ENCODE data around the gene KCNK18. TPM values are rescaled to one million over a fixed set of nuclear protein-coding genes. Genes with fewer than 3 reads are reported as not detected.

KCNK18 gene
- total RNA-seq, 1 experiment from 2014 or later, result not detected

DNA sequence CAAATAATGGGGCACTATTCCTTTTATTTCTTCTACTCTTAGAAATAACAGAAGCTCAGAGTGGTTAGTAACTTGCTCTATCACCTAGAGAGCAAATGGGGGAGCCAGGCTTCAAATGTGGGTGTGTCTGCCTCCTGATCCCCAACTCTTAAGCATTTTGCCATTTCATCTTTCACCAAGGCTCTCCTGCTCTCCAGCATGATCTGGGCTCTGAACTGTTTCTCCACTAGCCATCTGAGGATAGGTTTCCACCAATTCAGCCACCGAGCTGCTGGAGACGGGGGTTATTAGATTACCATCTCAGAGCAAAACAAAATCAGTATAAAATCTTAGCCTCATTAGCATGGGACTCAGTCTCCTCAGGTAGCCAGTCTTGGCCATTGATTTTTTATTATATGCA, 39.0 kb upstream of the KCNK18 start:
- intact Hi-C loops (cut with micrococcal nuclease; ENCODE audit: unreplicated experiment), result no loop called here
- Histone ChIP-seq H3K4me3 (no peak overlapping the region), H2AFZ (no peak overlapping the region), H3K79me2 (ENCODE audit: low read depth) (no peaks in the 10 kb centered on the region), H3K27ac (no peak overlapping the region), H3K27me3 (ENCODE audit: insufficient read depth, low read depth) (peaks cover 19% of the 10 kb centered on the region; the same call in 1 of the 2 replicates), H3F3A (ENCODE audit: insufficient read depth, low read depth) (no peaks in the 10 kb centered on the region), H3K9me2 (ENCODE audit: insufficient read depth) (no peaks in the 10 kb centered on the region), H3K36me3 (ENCODE audit: low read depth) (no peaks in the 10 kb centered on the region), H3K4me2 (no peak overlapping the region), H3K9me3 (ENCODE audit: insufficient read depth, low read depth) (no peaks in the 10 kb centered on the region), H4K20me1 (ENCODE audit: insufficient read depth) (no peaks in the 10 kb centered on the region), H3K4me1 (replicated peaks; ENCODE audit: insufficient read depth) (no peaks in the 10 kb centered on the region)
- no peak for TF ChIP-seq EZH2 (IDR thresholded peaks at IDR 0.05; ENCODE audit: low read depth)
- TF ChIP-seq, protein P1, sequence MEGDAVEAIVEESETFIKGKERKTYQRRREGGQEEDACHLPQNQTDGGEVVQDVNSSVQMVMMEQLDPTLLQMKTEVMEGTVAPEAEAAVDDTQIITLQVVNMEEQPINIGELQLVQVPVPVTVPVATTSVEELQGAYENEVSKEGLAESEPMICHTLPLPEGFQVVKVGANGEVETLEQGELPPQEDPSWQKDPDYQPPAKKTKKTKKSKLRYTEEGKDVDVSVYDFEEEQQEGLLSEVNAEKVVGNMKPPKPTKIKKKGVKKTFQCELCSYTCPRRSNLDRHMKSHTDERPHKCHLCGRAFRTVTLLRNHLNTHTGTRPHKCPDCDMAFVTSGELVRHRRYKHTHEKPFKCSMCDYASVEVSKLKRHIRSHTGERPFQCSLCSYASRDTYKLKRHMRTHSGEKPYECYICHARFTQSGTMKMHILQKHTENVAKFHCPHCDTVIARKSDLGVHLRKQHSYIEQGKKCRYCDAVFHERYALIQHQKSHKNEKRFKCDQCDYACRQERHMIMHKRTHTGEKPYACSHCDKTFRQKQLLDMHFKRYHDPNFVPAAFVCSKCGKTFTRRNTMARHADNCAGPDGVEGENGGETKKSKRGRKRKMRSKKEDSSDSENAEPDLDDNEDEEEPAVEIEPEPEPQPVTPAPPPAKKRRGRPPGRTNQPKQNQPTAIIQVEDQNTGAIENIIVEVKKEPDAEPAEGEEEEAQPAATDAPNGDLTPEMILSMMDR (conservative IDR thresholded peaks at IDR 0.05), result no peak
- BruUV-seq (replicated peaks), result no TSS peak
- CTCF ChIA-PET, result no interaction called here
- POLR2A ChIA-PET (ENCODE audit: unreplicated experiment), result no interaction called here
- no peak for DNase-seq

DNA sequence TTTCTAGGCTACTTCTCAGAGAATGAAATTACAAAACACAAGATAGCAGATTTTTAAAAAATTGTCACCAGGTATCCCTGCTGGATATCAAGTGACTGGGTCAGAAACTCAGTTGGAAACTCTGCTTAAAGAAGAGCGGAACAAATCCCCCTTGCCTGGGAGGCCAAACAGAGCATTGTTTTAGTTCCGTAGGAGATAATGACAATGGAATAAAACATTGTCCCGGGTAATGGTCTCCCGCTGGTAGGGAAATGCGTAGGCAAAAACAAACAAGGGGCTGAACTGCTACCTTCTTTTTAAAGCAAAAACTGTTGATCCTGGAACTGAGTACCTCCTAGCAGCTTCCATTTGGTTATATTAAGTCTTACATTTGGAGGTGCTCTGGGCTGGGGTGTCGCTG, 37.9 kb upstream of the KCNK18 start:
- no TSS peak for BruUV-seq (replicated peaks)
- Histone ChIP-seq H3F3A (ENCODE audit: insufficient read depth, low read depth) (no peaks in the 10 kb centered on the region), H3K9me3 (ENCODE audit: insufficient read depth, low read depth) (no peaks in the 10 kb centered on the region), H3K9me2 (ENCODE audit: insufficient read depth) (no peaks in the 10 kb centered on the region), H3K27ac (no peak overlapping the region), H3K27me3 (ENCODE audit: insufficient read depth, low read depth) (peaks cover 19% of the 10 kb centered on the region; the same call in 1 of the 2 replicates), H2AFZ (no peak overlapping the region), H3K79me2 (ENCODE audit: low read depth) (no peaks in the 10 kb centered on the region), H3K4me3 (no peak overlapping the region), H3K4me1 (replicated peaks; ENCODE audit: insufficient read depth) (no peaks in the 10 kb centered on the region), H3K36me3 (ENCODE audit: low read depth) (no peaks in the 10 kb centered on the region), H3K4me2 (no peak overlapping the region), H4K20me1 (ENCODE audit: insufficient read depth) (no peaks in the 10 kb centered on the region)
- ChIA-PET CTCF (no interaction called here), POLR2A (ENCODE audit: unreplicated experiment) (no interaction called here)
- no peak for DNase-seq
- TF ChIP-seq, protein P1 (conservative IDR thresholded peaks at IDR 0.05), result no peak
- TF ChIP-seq EZH2 (IDR thresholded peaks at IDR 0.05; ENCODE audit: low read depth), result no peak
- intact Hi-C loops (cut with micrococcal nuclease; ENCODE audit: unreplicated experiment), result no loop called here

DNA sequence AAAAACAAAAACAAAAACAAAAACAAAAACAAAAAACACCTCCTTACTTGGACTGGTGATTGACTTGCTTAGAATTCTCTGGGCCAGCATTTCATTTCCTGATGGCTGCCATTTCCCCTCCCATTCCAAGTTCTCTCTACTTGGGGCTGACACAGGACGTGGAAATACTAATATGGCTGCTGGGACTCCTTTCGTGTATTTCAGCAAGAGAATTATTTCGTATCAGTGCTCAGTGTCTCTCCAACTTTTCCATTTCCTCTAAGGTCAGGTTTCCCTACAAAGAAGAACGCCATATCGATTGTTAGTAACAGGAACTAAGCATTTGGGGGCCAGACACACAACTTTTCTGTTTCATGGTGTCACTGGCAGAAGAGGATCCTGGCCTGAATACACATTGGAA, 36.7 kb upstream of the KCNK18 start:
- no TSS peak for BruUV-seq (replicated peaks)
- Histone ChIP-seq H2AFZ (no peak overlapping the region), H3K9me3 (ENCODE audit: insufficient read depth, low read depth) (no peaks in the 10 kb centered on the region), H4K20me1 (ENCODE audit: insufficient read depth) (no peaks in the 10 kb centered on the region), H3K27me3 (ENCODE audit: insufficient read depth, low read depth) (peaks cover 19% of the 10 kb centered on the region; the same call in 1 of the 2 replicates), H3K27ac (no peak overlapping the region), H3K4me1 (replicated peaks; ENCODE audit: insufficient read depth) (no peaks in the 10 kb centered on the region), H3K79me2 (ENCODE audit: low read depth) (no peaks in the 10 kb centered on the region), H3K4me2 (no peak overlapping the region), H3K4me3 (no peak overlapping the region), H3F3A (ENCODE audit: insufficient read depth, low read depth) (no peaks in the 10 kb centered on the region), H3K36me3 (ENCODE audit: low read depth) (no peaks in the 10 kb centered on the region), H3K9me2 (ENCODE audit: insufficient read depth) (no peaks in the 10 kb centered on the region)
- DNase-seq, result no peak
- POLR2A ChIA-PET (ENCODE audit: unreplicated experiment), result no interaction called here
- intact Hi-C loops (cut with micrococcal nuclease; ENCODE audit: unreplicated experiment), result loop anchor here (10.0 kb wide), 2 partner anchors 156 to 216 kb away; partner anchors contain the start of gene SHTN1
- TF ChIP-seq, protein P1 (conservative IDR thresholded peaks at IDR 0.05), result no peak
- no peak for TF ChIP-seq EZH2 (IDR thresholded peaks at IDR 0.05; ENCODE audit: low read depth)
- CTCF ChIA-PET, result no interaction called here
